SK-N-MC (cell line): Measurements from ENCODE around the gene ELF4.

ENCODE experiments used
- EZH2 ChIP-seq: fragments of 200-600 bp; sonication (generic); IDR thresholded peaks from one replicate; pipeline ENCODE4 v1.6.1; 2017; ENCODE audit warnings: antibody characterized with exemption
- FOXP2 ChIP-seq: optimal IDR thresholded peaks from 2 replicates; pipeline ENCODE3; 2011; ENCODE audit warnings: mild to moderate bottlenecking, moderate library complexity; ENCODE audit not compliant: insufficient read depth; ENCODE audit errors: extremely low read length, control extremely low read depth
- POLR2AphosphoS5 ChIP-seq: IDR thresholded peaks from 2 replicates; pipeline ENCODE4 v1.6.1; 2012; ENCODE audit warnings: mild to moderate bottlenecking, low read depth, low read length, borderline replicate concordance

- TF ChIP-seq EZH2 (no peak), POLR2AphosphoS5 (no peak), FOXP2 (no peak)
Measured at GRCh38 chrX:130100180-130100579, 10.1 kb downstream of the ELF4 start.
